Natural killer cell treated with Interleukin-12 subunit alpha and Interleukin-12 subunit beta and Interleukin-15 and Interleukin-18, amount 100 ng/mL, for 72 hours (primary cell): ENCODE data around the gene ELOVL5. TPM values are rescaled to one million over a fixed set of nuclear protein-coding genes. Genes with fewer than 3 reads are reported as not detected.

Experiments
- ATAC-seq, 2 donors: fragments of 150-1000 bp; cut with Tn5 transposase in 1 of 2; sonication (Bioruptor Pico), chemical (Tn5 transposase) in 1 of 2; 2 replicates each; pipeline ENCODE4 v1.10.0; 2021
- DNase-seq: peaks from one replicate; pipeline ENCODE4 v3.0.0; 2022; ENCODE audit warnings: low spot score
- H3K27ac Mint-ChIP-seq, 2 donors: 1 replicate in 1 of 2; 2 replicates in 1 of 2; pipeline ENCODE4 v1.8.0; 2022; ENCODE audit warnings: mixed read lengths in 2 of 2, mild to moderate bottlenecking in 1 of 2, moderate library complexity in 1 of 2
- H3K27me3 Mint-ChIP-seq, 2 donors: 1 replicate in 1 of 2; 2 replicates in 1 of 2; pipeline ENCODE4 v1.8.0; 2022; ENCODE audit warnings: mixed read lengths in 2 of 2
- H3K36me3 Mint-ChIP-seq: one replicate; pipeline ENCODE4 v1.8.0; 2022; ENCODE audit warnings: mixed read lengths
- H3K4me1 Mint-ChIP-seq, 2 donors: 1 replicate in 1 of 2; 2 replicates in 1 of 2; pipeline ENCODE4 v1.8.0; 2022; ENCODE audit warnings: low read depth in 2 of 2, mixed read lengths in 2 of 2, mild to moderate bottlenecking in 1 of 2
- H3K4me3 Mint-ChIP-seq: one replicate; pipeline ENCODE4 v1.8.0; 2022; ENCODE audit warnings: mixed read lengths
- H3K9me3 Mint-ChIP-seq: 2 replicates; pipeline ENCODE4 v1.8.0; 2022; ENCODE audit warnings: mixed read lengths
- total RNA-seq, 2 donors: library from RNA; stranded (reverse); gene quantifications; one replicate each; pipeline ENCODE4 v1.2.3, GENCODE V29; 2022

The ELOVL5 gene
- total RNA-seq, 2 donors from 2014 or later, result 130 to 136 TPM

GRCh38 chr6:53281518-53282215 is 67.1 kb downstream of the ELOVL5 start:
- no peak for ATAC-seq
- H3K36me3 Mint-ChIP-seq, result peaks cover 13% of the 10 kb centered on the region
- H3K27me3 Mint-ChIP-seq, result no peaks in the 10 kb centered on the region
- DNase-seq, result no peak
- no peaks in the 10 kb centered on the region for H3K9me3 Mint-ChIP-seq
- H3K27ac Mint-ChIP-seq, result peak overlapping the region in 1 of 2 donors; percentile 58
- H3K4me1 Mint-ChIP-seq, result peaks cover 46 to 50% of the 10 kb centered on the region in 2 donors
- no peak overlapping the region for H3K4me3 Mint-ChIP-seq

DNA sequence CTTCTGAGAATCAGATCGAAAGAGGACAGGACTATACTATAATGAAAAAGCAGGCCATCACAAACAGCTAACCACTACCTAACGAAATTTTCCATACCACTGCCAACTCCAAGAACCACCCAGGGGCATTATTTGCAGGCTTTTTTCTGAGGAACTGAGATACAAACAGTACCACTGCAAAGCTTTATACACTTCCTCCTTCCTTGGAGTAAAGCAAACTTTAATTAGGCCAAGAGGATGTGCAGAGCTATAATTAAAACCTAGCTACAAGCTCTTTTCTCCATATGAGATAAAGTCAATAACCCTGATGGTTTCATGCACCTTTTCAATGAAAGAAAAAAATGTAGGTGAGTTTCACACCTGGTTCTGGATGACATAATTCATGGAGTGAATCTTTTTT is 68.5 kb downstream of the ELOVL5 start:
- Mint-ChIP-seq H3K4me3 (no peak overlapping the region), H3K27me3 (no peaks in the 10 kb centered on the region), H3K4me1 (peaks cover 44 to 49% of the 10 kb centered on the region in 2 donors), H3K27ac (no peak overlapping the region), H3K9me3 (no peaks in the 10 kb centered on the region), H3K36me3 (peaks cover 13% of the 10 kb centered on the region)
- ATAC-seq (no peak), DNase-seq (no peak)

DNA sequence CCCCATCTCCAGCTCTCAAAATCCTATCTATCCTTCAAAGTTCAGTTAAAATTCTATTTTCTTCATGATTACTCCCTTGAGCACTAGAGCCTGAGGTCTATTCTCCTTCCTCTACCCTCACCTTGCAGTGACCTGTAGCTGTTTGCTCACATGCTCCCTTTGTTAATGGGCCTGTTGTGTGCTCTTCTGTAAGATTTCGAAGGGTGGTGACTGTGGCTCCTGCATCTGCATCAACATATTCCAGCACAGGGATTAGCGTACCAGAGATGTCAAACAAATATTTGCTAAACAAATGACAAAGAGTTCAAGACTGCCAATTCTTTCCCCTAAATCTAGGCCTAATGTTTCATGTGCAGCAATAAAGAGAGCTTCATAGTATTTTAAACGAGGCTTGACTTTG is 69.5 kb downstream of the ELOVL5 start:
- H3K4me1 Mint-ChIP-seq, result peaks cover 43% of the 10 kb centered on the region in 2 donors
- H3K4me3 Mint-ChIP-seq, result no peak overlapping the region

DNA sequence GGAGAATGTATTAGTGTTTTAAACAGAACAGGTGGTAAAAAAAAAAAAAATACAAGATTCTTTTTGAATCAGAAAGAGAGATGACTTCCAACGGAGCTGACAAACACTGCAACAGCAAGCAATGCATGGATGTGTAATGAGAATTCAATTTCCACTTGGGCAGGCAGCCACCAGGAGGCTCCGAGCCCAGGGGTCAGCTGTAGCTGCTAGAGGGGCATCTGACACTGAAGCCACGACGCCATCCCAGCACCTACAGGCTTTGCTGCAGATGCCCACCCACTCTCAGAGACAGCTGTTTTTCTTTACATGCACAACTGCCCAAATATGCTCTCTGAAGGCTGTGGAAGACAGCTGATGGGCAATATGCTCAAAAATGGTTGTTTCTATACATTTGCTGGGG is 75.4 kb downstream of the ELOVL5 start:
- Mint-ChIP-seq H3K27ac (no peak overlapping the region), H3K4me3 (no peak overlapping the region), H3K27me3 (no peaks in the 10 kb centered on the region), H3K9me3 (no peaks in the 10 kb centered on the region), H3K4me1 (peaks cover 6 to 7% of the 10 kb centered on the region in 2 donors), H3K36me3 (peaks cover 24% of the 10 kb centered on the region)
- no peak for ATAC-seq
- no peak for DNase-seq

More for the DNA sequence above, 69.5 kb downstream of the ELOVL5 start:
- peaks cover 20% of the 10 kb centered on the region for H3K36me3 Mint-ChIP-seq
- no peaks in the 10 kb centered on the region for H3K9me3 Mint-ChIP-seq
- H3K27me3 Mint-ChIP-seq, result no peaks in the 10 kb centered on the region
- ATAC-seq, result no peak
- H3K27ac Mint-ChIP-seq, result no peak overlapping the region
- DNase-seq, result no peak

GRCh38 chr6:53269827-53270226 is 78.9 kb downstream of the ELOVL5 start:
- DNase-seq (no peak), ATAC-seq (no peak)
- peaks cover 40% of the 10 kb centered on the region for H3K36me3 Mint-ChIP-seq
- H3K4me1 Mint-ChIP-seq, result peaks cover 1 to 3% of the 10 kb centered on the region in 2 donors
- no peak overlapping the region for H3K4me3 Mint-ChIP-seq
- no peaks in the 10 kb centered on the region for H3K27me3 Mint-ChIP-seq
- H3K9me3 Mint-ChIP-seq, result no peaks in the 10 kb centered on the region
- H3K27ac Mint-ChIP-seq, result no peak overlapping the region

DNA sequence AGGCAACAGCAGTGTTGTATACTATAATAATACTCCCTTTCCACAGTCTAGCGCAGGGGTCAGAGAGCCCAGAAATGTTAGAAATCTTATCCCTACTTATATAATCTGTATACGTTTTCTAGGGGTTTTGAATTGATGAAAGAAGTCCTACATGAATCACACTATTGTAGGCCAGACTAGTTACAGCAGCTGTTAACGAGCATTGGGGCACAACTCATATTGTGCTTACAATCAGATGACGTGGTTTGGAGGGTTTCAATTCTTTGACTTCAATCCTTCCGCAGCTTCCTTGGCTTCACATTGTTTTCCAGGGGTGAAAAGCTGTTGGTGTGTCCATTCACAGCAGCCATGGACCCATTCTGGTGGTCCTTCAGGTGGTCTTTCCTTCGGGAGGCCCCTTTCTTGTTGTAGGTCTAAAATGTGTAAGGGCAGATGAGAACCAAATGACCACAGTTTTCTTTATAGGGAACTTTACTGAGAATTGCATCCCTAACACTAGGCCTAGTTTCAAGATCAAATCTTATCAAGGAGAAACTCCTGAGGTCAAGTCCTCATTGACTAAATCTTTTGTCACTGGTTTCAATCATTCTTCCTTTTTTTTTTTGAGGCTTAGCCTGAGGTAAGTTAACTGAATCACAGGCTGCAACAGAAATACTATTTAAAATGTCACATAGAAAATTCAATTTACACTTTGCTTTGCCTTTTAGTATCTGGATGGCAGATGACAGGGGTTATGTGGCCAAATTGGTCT is 79.7 kb downstream of the ELOVL5 start:
- no peaks in the 10 kb centered on the region for H3K27me3 Mint-ChIP-seq
- ATAC-seq (no peak), DNase-seq (no peak)
- peaks cover 42% of the 10 kb centered on the region for H3K36me3 Mint-ChIP-seq
- no peak overlapping the region for H3K27ac Mint-ChIP-seq
- no peak overlapping the region for H3K4me3 Mint-ChIP-seq
- peaks cover 6 to 9% of the 10 kb centered on the region in 2 donors for H3K4me1 Mint-ChIP-seq
- no peaks in the 10 kb centered on the region for H3K9me3 Mint-ChIP-seq

DNA sequence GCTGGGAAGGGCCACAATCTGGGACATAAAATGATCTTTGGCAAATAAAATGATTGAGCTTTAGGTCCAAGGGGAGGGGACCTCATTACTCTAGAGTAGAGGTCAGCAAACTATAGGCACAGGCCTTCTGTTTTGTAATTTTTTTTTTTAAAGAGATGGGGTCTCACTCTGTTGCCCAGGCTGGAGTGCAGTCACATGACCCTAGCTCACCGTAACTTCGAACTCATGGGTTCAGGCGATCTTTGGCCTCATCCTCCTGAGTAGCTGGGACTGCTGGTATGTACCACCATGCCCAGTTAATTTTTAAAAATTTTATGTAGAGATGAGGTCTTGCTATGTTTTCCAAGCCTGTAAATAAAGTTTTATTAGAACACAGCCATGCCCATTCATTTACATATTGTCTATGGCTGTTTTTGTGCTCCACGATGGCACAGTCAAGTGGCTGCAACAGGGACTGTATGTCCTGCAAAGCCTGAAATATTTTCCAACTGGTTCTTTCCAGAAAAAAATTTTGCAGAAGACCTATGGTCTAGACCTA is 82.1 kb downstream of the ELOVL5 start:
- Mint-ChIP-seq H3K4me1 (peaks cover 9 to 13% of the 10 kb centered on the region in 2 donors), H3K9me3 (no peaks in the 10 kb centered on the region), H3K36me3 (peaks cover 52% of the 10 kb centered on the region)

GRCh38 chr6:53264915-53265607 is 83.7 kb downstream of the ELOVL5 start:
- no peak for DNase-seq
- H3K9me3 Mint-ChIP-seq, result no peaks in the 10 kb centered on the region
- H3K27me3 Mint-ChIP-seq, result no peaks in the 10 kb centered on the region
- H3K36me3 Mint-ChIP-seq, result peaks cover 53% of the 10 kb centered on the region
- ATAC-seq, result no peak
- peak overlapping the region in 1 of 2 donors; percentile 9 for H3K27ac Mint-ChIP-seq
- peaks cover 9 to 13% of the 10 kb centered on the region in 2 donors for H3K4me1 Mint-ChIP-seq
- H3K4me3 Mint-ChIP-seq, result no peak overlapping the region

More for the DNA sequence above, 82.1 kb downstream of the ELOVL5 start:
- no peak overlapping the region for H3K27ac Mint-ChIP-seq
- no peaks in the 10 kb centered on the region for H3K27me3 Mint-ChIP-seq
- H3K4me3 Mint-ChIP-seq, result no peak overlapping the region
- DNase-seq (no peak), ATAC-seq (no peak)

DNA sequence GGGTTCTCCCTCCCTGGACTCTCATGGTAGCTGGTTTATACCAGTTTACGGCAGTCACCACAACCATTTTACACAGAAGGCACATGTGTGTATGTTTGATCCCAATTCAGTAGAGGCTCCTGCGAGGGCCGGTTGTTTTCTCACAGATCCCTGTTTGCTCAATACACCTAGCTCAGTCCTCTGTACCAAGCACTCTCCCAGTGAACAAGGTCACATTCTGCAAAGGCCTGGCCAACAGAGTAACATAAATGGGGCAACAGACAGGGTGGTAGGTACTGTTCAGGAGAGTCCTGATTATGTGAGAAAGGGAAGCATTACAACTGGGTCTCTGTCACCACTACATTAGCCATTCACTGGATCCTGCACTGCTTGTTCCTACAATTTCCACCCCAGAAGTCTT is 84.4 kb downstream of the ELOVL5 start:
- H3K4me3 Mint-ChIP-seq, result no peak overlapping the region
- DNase-seq (no peak), ATAC-seq (no peak)
- H3K9me3 Mint-ChIP-seq, result no peaks in the 10 kb centered on the region
- H3K36me3 Mint-ChIP-seq, result peaks cover 48% of the 10 kb centered on the region
- no peaks in the 10 kb centered on the region for H3K27me3 Mint-ChIP-seq
- H3K27ac Mint-ChIP-seq, result peak overlapping the region; percentile 9 to 44
- H3K4me1 Mint-ChIP-seq, result peaks cover 9 to 13% of the 10 kb centered on the region in 2 donors

DNA sequence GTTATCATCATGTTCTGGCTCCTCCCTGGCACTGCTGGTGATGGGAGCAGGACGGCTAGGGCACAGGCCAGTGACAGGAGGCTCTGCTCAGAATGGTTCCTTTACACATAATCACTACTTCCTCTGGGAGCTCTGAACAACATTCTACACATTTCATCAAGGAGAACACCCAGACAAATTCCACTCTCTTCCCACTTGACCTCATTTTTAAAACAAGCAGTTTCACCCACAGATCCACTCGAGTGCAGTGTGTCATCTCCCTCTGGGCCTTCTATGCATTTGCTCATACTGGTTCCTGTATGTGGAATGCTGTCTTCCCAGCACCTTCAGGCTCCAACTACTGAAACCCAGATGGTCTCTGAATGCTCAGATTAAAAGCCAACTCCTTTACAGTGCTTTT is 84.8 kb downstream of the ELOVL5 start:
- H3K4me3 Mint-ChIP-seq, result no peak overlapping the region
- peaks cover 47% of the 10 kb centered on the region for H3K36me3 Mint-ChIP-seq
- H3K4me1 Mint-ChIP-seq, result peaks cover 10 to 13% of the 10 kb centered on the region in 2 donors
- ATAC-seq (no peak), DNase-seq (no peak)
- H3K9me3 Mint-ChIP-seq, result no peaks in the 10 kb centered on the region
- peak overlapping the region; percentile 9 to 44 for H3K27ac Mint-ChIP-seq
- no peaks in the 10 kb centered on the region for H3K27me3 Mint-ChIP-seq

DNA sequence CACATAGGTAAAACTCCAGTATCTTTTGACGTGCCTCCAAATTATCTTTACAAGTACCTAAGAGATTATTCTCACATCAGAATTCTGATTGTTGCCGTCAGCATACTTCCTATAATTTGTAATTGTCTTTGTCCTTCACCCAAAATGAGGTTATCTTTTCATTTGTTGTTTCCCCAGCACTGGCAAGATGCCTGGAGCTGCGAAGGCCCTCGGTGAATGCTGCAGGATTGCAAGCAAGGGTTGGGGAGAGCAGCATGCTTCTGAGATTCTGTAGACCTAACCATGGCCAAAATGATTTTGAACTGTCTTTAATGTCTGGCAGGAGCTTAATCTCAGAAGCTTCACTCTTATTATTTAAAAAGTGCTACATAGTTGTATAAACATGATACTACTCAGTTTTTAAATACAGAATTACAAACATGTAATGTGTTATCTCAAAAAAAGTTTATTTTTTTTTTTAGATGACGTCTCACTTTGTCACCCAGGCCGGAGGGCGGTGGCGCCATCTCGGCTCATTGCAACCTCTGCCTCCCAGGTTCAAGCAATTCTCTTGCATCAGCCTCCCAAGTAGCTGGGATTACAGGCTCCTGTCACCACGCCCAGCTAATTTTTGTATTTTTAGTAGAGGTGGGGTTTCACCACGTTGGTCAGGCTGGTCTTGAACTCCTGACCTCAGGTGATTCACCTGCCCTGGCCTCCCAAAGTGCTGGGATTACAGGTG is 88.7 kb downstream of the ELOVL5 start:
- DNase-seq (no peak), ATAC-seq (no peak)
- Mint-ChIP-seq H3K4me1 (peaks cover 13% of the 10 kb centered on the region in 2 donors), H3K27ac (no peak overlapping the region), H3K27me3 (no peaks in the 10 kb centered on the region), H3K36me3 (peaks cover 29% of the 10 kb centered on the region), H3K4me3 (no peak overlapping the region), H3K9me3 (no peaks in the 10 kb centered on the region)

DNA sequence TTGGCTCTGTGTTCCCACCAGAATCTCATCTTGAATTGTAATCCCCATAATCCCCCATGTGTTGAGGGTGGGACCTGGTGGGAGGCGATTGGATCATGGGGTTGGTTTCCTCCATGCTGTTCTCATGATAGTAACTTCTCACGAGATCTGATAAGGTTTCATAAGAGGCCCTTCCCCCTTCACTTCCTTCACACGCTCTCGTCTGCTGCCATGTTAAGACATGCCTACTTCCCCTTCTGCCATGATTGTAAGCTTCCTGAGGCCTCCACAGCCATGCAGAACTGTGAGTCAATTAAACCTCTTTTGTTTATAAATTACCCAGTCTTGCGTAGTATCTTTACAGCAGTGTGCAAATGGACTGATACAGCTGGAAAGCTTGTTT is 90.0 kb downstream of the ELOVL5 start:
- Mint-ChIP-seq H3K4me1 (peaks cover 1 to 4% of the 10 kb centered on the region in 2 donors), H3K27me3 (no peaks in the 10 kb centered on the region), H3K36me3 (peaks cover 18% of the 10 kb centered on the region), H3K27ac (no peak overlapping the region), H3K4me3 (no peak overlapping the region), H3K9me3 (no peaks in the 10 kb centered on the region)
- DNase-seq (no peak), ATAC-seq (no peak)

DNA sequence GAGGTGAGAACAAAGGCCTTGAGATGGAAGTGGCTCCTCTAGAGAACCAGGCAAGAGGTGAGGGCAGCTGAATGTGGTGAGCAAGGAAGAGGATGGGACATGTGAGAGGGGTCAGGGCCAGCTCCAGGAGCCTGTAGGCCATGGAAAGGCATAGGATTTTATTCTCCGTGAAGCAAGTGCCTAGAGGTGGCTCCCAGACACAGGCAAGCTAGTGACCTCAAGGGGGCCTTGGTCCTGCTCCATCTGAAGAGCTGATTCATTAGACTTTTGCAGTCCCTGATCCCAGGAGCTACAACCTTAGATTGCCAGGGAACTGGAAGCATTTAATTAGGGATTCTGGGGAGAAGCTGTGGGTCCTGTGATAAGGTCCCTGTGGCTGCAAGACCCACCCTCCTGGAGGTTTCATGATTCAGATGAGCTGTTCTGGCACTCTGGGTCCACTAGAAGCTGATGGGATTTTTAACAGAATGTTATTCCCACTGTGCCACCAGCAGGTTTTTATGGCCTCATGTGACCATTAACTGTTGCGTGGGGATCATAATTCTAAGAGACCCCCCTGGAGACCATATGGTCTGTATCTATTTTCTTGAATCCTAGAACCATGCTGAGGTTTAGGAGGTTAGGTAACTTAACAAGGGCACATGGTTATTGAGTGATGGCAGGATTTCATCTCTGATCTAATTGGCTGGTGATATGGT is 90.5 kb downstream of the ELOVL5 start:
- Mint-ChIP-seq H3K4me1 (peaks cover 0 to 4% of the 10 kb centered on the region in 2 donors), H3K27ac (peak overlapping the region in 1 of 2 donors; percentile 30), H3K9me3 (no peaks in the 10 kb centered on the region), H3K4me3 (no peak overlapping the region), H3K36me3 (peaks cover 17% of the 10 kb centered on the region), H3K27me3 (no peaks in the 10 kb centered on the region)
- ATAC-seq, result no peak
- no peak for DNase-seq
